ENCODE data around the gene FYB1.

- TF ChIP-seq CTCF (conservative IDR thresholded peaks at IDR 0.05; ENCODE audit: low read depth in 2 of 2): no peak
- no peak for TF ChIP-seq POLR2AphosphoS5 (IDR thresholded peaks at IDR 0.05; ENCODE audit: low read depth)
- no peak for TF ChIP-seq EZH2 (IDR thresholded peaks at IDR 0.05; ENCODE audit: low read depth, unreplicated experiment)
- no peak for TF ChIP-seq ZNF462 (CRISPR knock-in tag; IDR thresholded peaks at IDR 0.05)
- TF ChIP-seq CREB1 (CRISPR knock-in tag; IDR thresholded peaks at IDR 0.05; ENCODE audit: low read depth): no peak
- no peak for TF ChIP-seq EZH2phosphoT487 (IDR thresholded peaks at IDR 0.05; ENCODE audit: unreplicated experiment)
- no peak for TF ChIP-seq REST (IDR thresholded peaks at IDR 0.05; ENCODE audit: unreplicated experiment)
Observed at GRCh38 chr5:39108987-39109386, 110.4 kb downstream of the FYB1 start.

Data from GM23338 (cell line).